Measurements from ENCODE around the gene BICRA.

Gene BICRA

DNA sequence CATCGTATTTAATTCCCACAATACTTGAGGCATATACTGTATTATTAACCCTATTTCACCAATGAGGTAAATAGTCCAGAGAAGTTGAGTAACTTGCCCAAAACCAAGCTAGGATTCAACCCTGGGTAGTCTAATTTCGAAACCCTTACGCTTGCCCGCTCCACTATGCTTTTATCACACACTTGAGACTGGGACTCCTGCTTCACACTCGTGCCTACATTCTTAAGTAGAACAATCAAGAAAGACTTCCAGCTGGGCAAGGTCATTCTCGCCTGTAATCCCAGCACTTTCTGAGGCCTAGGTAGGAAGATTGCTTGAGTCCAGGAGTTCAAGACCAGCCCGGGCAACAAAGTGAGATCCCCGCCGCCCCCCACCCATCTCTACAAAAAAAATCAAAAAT lies 39.6 kb upstream of the BICRA start:
- Histone ChIP-seq H3K27ac (ENCODE audit: poor library complexity, severe bottlenecking) (no peak overlapping the region), H3K27me3 (ENCODE audit: insufficient read depth, poor library complexity, severe bottlenecking) (no peaks in the 10 kb centered on the region), H3K36me3 (ENCODE audit: low read depth) (no peaks in the 10 kb centered on the region), H3K4me3 (ENCODE audit: severe bottlenecking) (no peak overlapping the region), H3K9me3 (ENCODE audit: severe bottlenecking) (no peaks in the 10 kb centered on the region), H3K4me1 (ENCODE audit: insufficient read depth, poor library complexity, severe bottlenecking) (no peaks in the 10 kb centered on the region)
- ATAC-seq (ENCODE audit: low read depth) (no peak), DNase-seq (ENCODE audit: low spot score) (no peak)
- TF ChIP-seq, protein P1, sequence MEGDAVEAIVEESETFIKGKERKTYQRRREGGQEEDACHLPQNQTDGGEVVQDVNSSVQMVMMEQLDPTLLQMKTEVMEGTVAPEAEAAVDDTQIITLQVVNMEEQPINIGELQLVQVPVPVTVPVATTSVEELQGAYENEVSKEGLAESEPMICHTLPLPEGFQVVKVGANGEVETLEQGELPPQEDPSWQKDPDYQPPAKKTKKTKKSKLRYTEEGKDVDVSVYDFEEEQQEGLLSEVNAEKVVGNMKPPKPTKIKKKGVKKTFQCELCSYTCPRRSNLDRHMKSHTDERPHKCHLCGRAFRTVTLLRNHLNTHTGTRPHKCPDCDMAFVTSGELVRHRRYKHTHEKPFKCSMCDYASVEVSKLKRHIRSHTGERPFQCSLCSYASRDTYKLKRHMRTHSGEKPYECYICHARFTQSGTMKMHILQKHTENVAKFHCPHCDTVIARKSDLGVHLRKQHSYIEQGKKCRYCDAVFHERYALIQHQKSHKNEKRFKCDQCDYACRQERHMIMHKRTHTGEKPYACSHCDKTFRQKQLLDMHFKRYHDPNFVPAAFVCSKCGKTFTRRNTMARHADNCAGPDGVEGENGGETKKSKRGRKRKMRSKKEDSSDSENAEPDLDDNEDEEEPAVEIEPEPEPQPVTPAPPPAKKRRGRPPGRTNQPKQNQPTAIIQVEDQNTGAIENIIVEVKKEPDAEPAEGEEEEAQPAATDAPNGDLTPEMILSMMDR (IDR thresholded peaks at IDR 0.05; ENCODE audit: poor library complexity, severe bottlenecking): no peak

DNA sequence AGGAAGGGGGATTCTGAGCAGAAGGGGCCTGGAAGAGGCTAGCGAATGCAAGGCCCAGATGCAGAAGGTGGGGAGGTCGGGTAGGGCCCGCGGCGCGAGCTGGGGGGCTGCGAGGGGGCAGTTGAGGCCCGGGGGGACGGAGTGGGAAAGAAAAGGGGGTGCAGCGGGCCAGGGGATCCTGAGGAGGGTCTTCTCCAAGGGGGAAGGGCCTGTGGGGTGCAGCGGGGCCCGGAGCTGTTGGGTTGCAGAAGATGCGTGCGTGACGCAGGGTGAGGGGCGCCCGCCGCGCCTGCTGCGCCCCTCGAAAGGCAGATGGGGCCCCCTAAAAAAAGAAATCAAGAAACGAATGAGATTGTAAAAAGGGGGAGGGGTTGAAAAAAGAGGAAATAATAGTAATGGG lies 36.3 kb upstream of the BICRA start:
- Histone ChIP-seq H3K36me3 (ENCODE audit: low read depth) (no peaks in the 10 kb centered on the region), H3K27ac (ENCODE audit: poor library complexity, severe bottlenecking) (no peak overlapping the region), H3K27me3 (ENCODE audit: insufficient read depth, poor library complexity, severe bottlenecking) (no peaks in the 10 kb centered on the region), H3K4me3 (ENCODE audit: severe bottlenecking) (peak overlapping the region; percentile 28), H3K4me1 (ENCODE audit: insufficient read depth, poor library complexity, severe bottlenecking) (no peaks in the 10 kb centered on the region), H3K9me3 (ENCODE audit: severe bottlenecking) (no peaks in the 10 kb centered on the region)
- TF ChIP-seq, protein P1 (IDR thresholded peaks at IDR 0.05; ENCODE audit: poor library complexity, severe bottlenecking): no peak
- DNase-seq (ENCODE audit: low spot score) (no peak), ATAC-seq (ENCODE audit: low read depth) (no peak)

DNA sequence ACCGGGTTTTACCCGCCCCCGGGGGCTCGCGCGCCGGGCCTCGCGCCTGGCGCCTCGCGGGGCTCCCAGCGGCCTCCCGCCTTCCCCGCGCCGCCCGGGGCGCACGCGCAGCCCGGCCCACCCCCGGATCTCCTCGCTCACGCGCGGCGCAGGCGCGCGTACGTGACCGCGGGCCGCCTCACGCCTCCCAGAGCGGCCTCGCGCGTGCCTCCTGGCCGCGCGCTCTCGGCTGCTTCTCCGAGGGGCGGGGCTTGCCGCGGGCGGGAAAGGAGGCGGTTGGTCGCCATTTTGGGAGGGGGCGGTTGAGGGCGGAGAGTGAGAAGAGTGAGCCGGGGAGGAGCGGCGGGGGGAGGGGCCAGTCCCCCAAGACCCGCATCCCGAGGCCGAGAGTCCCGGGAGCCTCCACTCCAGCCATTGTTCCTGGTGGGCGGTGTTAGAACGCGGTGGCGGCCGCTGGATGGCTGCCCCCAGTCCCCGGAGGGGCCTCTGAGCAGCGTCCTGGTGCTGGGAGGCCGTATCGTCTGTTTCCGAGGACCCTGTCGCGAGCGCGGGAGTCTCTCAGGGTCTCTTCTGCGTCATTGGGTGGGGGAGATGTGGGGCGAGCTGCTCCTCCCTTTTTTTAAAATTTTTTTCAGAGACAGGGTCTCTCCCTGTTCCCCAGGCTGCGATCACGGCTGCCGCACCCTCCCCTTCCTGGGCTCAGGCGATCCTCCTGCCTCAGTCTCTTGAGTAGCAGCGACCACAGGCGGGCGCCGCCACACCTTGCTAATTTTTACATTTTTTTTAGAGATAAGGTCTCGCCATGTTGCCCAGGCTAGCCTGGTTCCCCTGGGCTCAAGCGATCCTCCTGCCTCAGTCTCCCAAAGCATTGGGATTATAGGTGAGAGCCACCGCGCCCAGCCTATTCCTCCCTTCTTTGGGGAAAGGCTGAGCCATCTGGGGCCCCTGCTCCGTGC lies 35.6 kb upstream of the BICRA start, which contains the start of gene ZNF541:
Gene ZNF541, minus strand, starts transcription at position 78 of the 956 bp plus-strand sequence. CDS start 17,292 bp downstream, outside the sequence.
- ATAC-seq (ENCODE audit: low read depth) (peak; percentile 58), DNase-seq (ENCODE audit: low spot score) (peak; percentile 69)
- H3K4me3 ChIP-seq (ENCODE audit: severe bottlenecking): peak within 1 kb of the TSS; percentile 28
- H3K36me3 ChIP-seq (ENCODE audit: low read depth): no peaks in the 10 kb centered on the region
- H3K27ac ChIP-seq (ENCODE audit: poor library complexity, severe bottlenecking): no peak within 1 kb of the TSS
- H3K9me3 ChIP-seq (ENCODE audit: severe bottlenecking): no peaks in the 10 kb centered on the region
- H3K27me3 ChIP-seq (ENCODE audit: insufficient read depth, poor library complexity, severe bottlenecking): no peaks in the 10 kb centered on the region
- no peaks in the 10 kb centered on the region for H3K4me1 ChIP-seq (ENCODE audit: insufficient read depth, poor library complexity, severe bottlenecking)
- TF ChIP-seq, protein P1 (IDR thresholded peaks at IDR 0.05; ENCODE audit: poor library complexity, severe bottlenecking): no peak

DNA sequence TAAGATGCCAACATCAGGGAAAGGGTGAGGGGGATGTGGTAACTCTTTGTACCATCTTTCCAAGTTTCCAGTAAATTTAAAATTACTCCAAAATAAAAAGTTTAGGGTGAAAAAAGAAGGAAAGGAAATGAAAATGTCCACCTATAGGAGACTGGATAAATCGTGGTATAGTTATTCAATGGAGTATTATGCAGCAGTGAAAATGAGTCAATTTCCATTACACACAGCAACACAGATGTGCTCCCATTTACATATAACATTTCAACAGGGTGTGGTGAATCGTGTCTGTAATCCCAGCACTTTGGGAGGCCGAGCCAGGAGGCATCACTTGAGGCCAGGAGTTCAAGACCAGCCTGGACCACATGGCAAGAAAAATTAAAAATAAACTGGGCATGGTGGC lies 28.5 kb upstream of the BICRA start:
- TF ChIP-seq, protein P1 (IDR thresholded peaks at IDR 0.05; ENCODE audit: poor library complexity, severe bottlenecking): no peak
- Histone ChIP-seq H3K4me1 (ENCODE audit: insufficient read depth, poor library complexity, severe bottlenecking) (peaks cover 14% of the 10 kb centered on the region), H3K27ac (ENCODE audit: poor library complexity, severe bottlenecking) (no peak overlapping the region), H3K27me3 (ENCODE audit: insufficient read depth, poor library complexity, severe bottlenecking) (no peaks in the 10 kb centered on the region), H3K4me3 (ENCODE audit: severe bottlenecking) (no peak overlapping the region), H3K36me3 (ENCODE audit: low read depth) (no peaks in the 10 kb centered on the region), H3K9me3 (ENCODE audit: severe bottlenecking) (no peaks in the 10 kb centered on the region)
- DNase-seq (ENCODE audit: low spot score) (no peak), ATAC-seq (ENCODE audit: low read depth) (no peak)

Measured in RWPE2 (cell line).